K562 (cell line): ENCODE results near the gene RBMS3. TPM values are rescaled to one million over a fixed set of nuclear protein-coding genes. Genes with fewer than 3 reads are reported as not detected.

ENCODE experiments used
- ATAC-seq: fragments of 200-7000 bp; cut with Tn5 transposase; 3 replicates; pipeline ENCODE4 v1.9.1; 2020; ENCODE audit warnings: moderate library complexity
- BruUV-seq: library from RNA; stranded (reverse); fragments of 400-500 nt; replicated peaks from 2 replicates; lab custom pipeline; 2021; lab: Mats Ljungman, UMichigan
- CTCF ChIA-PET: fragments of 300-600 bp; formaldehyde crosslinking; extraction: SDS; loops from one replicate; lab custom pipeline; 2021; ENCODE audit warnings: low intra/inter-chr PET ratio; lab: Yijun Ruan, JAX
- POLR2A ChIA-PET: fragments of 300-600, 350-650 bp; sonication (Branson Sonifier 250); formaldehyde crosslinking; extraction: SDS; loops from one replicate; lab custom pipeline; 2021; ENCODE audit warnings: antibody characterized with exemption, inconsistent platforms; lab: Yijun Ruan, JAX
- DNase-seq, 4 experiments: peaks; one replicate each; pipeline versions ENCODE4 v3.0.0 to v3.0.0-alpha.2; 2011 to 2018; ENCODE audit warnings: low spot score in 3 of 4, mixed read lengths in 3 of 4; ENCODE audit errors: extremely low read depth in 1 of 4
- FAIRE-seq: peaks from 2 replicates; lab custom pipeline; 2011; peaks lifted over from hg19 to GRCh38; lab: Jason Lieb, UNC
- H2AFZ ChIP-seq: 2 replicates; pipeline ENCODE4 v1.6.0; 2011; ENCODE audit warnings: low read depth, low read length, control low read depth, inconsistent platforms
- H3K27ac ChIP-seq: fragments of 200-600 bp; 3 replicates; pipeline ENCODE4 v1.8.0; 2011; ENCODE audit warnings: low read depth, mild to moderate bottlenecking, control low read depth, inconsistent platforms, low read length, moderate library complexity, mixed read lengths; ENCODE audit errors: extremely low read depth
- H3K27me3 ChIP-seq, 2 experiments: fragments of 300-600 bp in 1 of 2; 2 replicates in 1 of 2; 3 replicates in 1 of 2; pipeline versions ENCODE4 v1.6.0 to v1.8.0; 2011; ENCODE audit warnings: inconsistent platforms in 2 of 2, low read length in 2 of 2, mild to moderate bottlenecking in 1 of 2, mixed read lengths in 1 of 2, moderate library complexity in 1 of 2; ENCODE audit not compliant: control insufficient read depth in 2 of 2, insufficient read depth in 2 of 2
- H3K36me3 ChIP-seq: fragments of 300-600 bp; 3 replicates; pipeline ENCODE4 v1.8.0; 2011; ENCODE audit warnings: mild to moderate bottlenecking, low read length, inconsistent platforms; ENCODE audit not compliant: control insufficient read depth, insufficient read depth
- H3K4me1 ChIP-seq, 2 experiments: fragments of 200-600 bp in 1 of 2; replicated peaks in 1 of 2; 2 replicates in 1 of 2; 3 replicates in 1 of 2; pipeline versions ENCODE4 v1.5.1 to v1.8.0; 2011; ENCODE audit warnings: inconsistent platforms in 2 of 2, low read length in 2 of 2, mild to moderate bottlenecking in 1 of 2, mixed read lengths in 1 of 2, moderate library complexity in 1 of 2; ENCODE audit not compliant: control insufficient read depth in 2 of 2, insufficient read depth in 2 of 2
- H3K4me2 ChIP-seq: 2 replicates; pipeline ENCODE4 v1.6.1; 2011; ENCODE audit warnings: low read length, control low read depth, inconsistent platforms, mixed read lengths; ENCODE audit not compliant: insufficient read depth
- H3K4me3 ChIP-seq: fragments of 200-600 bp; sonication (generic), shearing (Covaris generic); 2 replicates; pipeline ENCODE4 v1.5.1; 2016; ENCODE audit warnings: control low read depth, inconsistent platforms
- H3K79me2 ChIP-seq: fragments of 200-600 bp; 3 replicates; pipeline ENCODE4 v1.8.0; 2011; ENCODE audit warnings: low read length, inconsistent platforms; ENCODE audit not compliant: control insufficient read depth, insufficient read depth
- H3K9ac ChIP-seq, 2 experiments: 2 replicates each; pipeline versions ENCODE4 v1.6.0 to v1.6.1; 2011; ENCODE audit warnings: low read depth in 2 of 2, low read length in 2 of 2, control low read depth in 1 of 2, inconsistent platforms in 1 of 2, mild to moderate bottlenecking in 1 of 2, mixed read lengths in 1 of 2; ENCODE audit not compliant: insufficient read depth in 1 of 2
- H3K9me1 ChIP-seq: one replicate; pipeline ENCODE4 v1.6.0; 2011; ENCODE audit warnings: inconsistent platforms, mild to moderate bottlenecking, low read length, moderate library complexity; ENCODE audit not compliant: control insufficient read depth, insufficient read depth
- H3K9me3 ChIP-seq: replicated peaks from 2 replicates; pipeline ENCODE4 v1.5.1; 2011; ENCODE audit warnings: low read depth, low read length, inconsistent platforms; ENCODE audit not compliant: control insufficient read depth, insufficient read depth
- H4K20me1 ChIP-seq: replicated peaks from 2 replicates; pipeline ENCODE4 v1.6.1; 2011; ENCODE audit warnings: low read length, inconsistent platforms, mixed read lengths; ENCODE audit not compliant: control insufficient read depth, insufficient read depth
- BMI1 ChIP-seq: fragments of 150-350 bp; IDR thresholded peaks from 2 replicates; pipeline ENCODE4 v1.6.1; 2014; ENCODE audit warnings: low read length
- CSDE1 ChIP-seq, 2 experiments: fragments of 450-650 bp; IDR thresholded peaks; 2 replicates each; pipeline ENCODE4 v1.6.1; 2016; ENCODE audit warnings: mild to moderate bottlenecking in 1 of 2
- DPF2 ChIP-seq: fragments of 450-650 bp; IDR thresholded peaks from 2 replicates; pipeline ENCODE4 v1.6.1; 2016
- ELF4 ChIP-seq: fragments of 450-650 bp; formaldehyde crosslinking; IDR thresholded peaks from 2 replicates; pipeline ENCODE4 v1.4.0; 2022; ENCODE audit warnings: missing genetic modification characterization
- HBP1 ChIP-seq: fragments of 450-650 bp; formaldehyde crosslinking; IDR thresholded peaks from 2 replicates; pipeline ENCODE4 v1.4.0; 2022; ENCODE audit warnings: missing genetic modification characterization
- KDM2B ChIP-seq: fragments of 250-450 bp; sonication (Bioruptor Pico); IDR thresholded peaks from 2 replicates; pipeline ENCODE4 v1.8.0; 2021; ENCODE audit warnings: mild to moderate bottlenecking, moderate library complexity
- MLLT1 ChIP-seq, 2 experiments: fragments of 450-650 bp; IDR thresholded peaks; 2 replicates each; pipeline ENCODE4 v1.6.1; 2016
- PPARD ChIP-seq: fragments of 250-450 bp; sonication (Bioruptor Pico); IDR thresholded peaks from 2 replicates; pipeline ENCODE4 v1.8.0; 2022; ENCODE audit warnings: inconsistent platforms, mild to moderate bottlenecking, moderate library complexity
- RBM34 ChIP-seq: fragments of 200-400 bp; formaldehyde crosslinking; IDR thresholded peaks from 2 replicates; pipeline ENCODE4 v1.6.1; 2018; ENCODE audit warnings: low read length, borderline replicate concordance; ENCODE audit not compliant: insufficient read depth
- SMARCE1 ChIP-seq: fragments of 450-650 bp; IDR thresholded peaks from 2 replicates; pipeline ENCODE4 v1.7.1; 2016; ENCODE audit warnings: mild to moderate bottlenecking
- SRSF7 ChIP-seq: fragments of 200-400 bp; formaldehyde crosslinking; optimal IDR thresholded peaks from 2 replicates; pipeline ENCODE3; 2017; ENCODE audit warnings: mild to moderate bottlenecking, low read depth, low read length
- TBP ChIP-seq: optimal IDR thresholded peaks from 2 replicates; pipeline ENCODE3; 2011; ENCODE audit warnings: low read depth, low read length, improper control_type of control experiment
- TEAD1 ChIP-seq, 2 experiments: fragments of 450-650 bp in 1 of 2; sonication (generic) in 1 of 2; formaldehyde crosslinking; IDR thresholded peaks; 2 replicates each; pipeline versions ENCODE4 v1.4.0 to v1.8.0; 2020 to 2022; ENCODE audit warnings: mild to moderate bottlenecking in 2 of 2, missing genetic modification reagents in 1 of 2
- TGIF2 ChIP-seq: sonication (generic); formaldehyde crosslinking; IDR thresholded peaks from 2 replicates; pipeline ENCODE4 v1.8.1; 2022; ENCODE audit warnings: mild to moderate bottlenecking, missing genetic modification reagents, moderate library complexity
- XRCC4 ChIP-seq: IDR thresholded peaks from one replicate; pipeline ENCODE4 v1.6.1; 2011; ENCODE audit not compliant: insufficient read depth, insufficient read length; ENCODE audit errors: extremely low read depth
- ZNF121 ChIP-seq: sonication (generic); formaldehyde crosslinking; conservative IDR thresholded peaks from 2 replicates; pipeline ENCODE4 v1.8.0; 2022; ENCODE audit warnings: missing genetic modification reagents
- ZNF175 ChIP-seq: fragments of 200-800 bp; sonication (Bioruptor generic); IDR thresholded peaks from 2 replicates; pipeline ENCODE4 v1.6.1; 2016; ENCODE audit warnings: low read depth, mild to moderate bottlenecking, missing genetic modification characterization, missing compliant biosample characterization
- ZNF696 ChIP-seq: fragments of 250-450 bp; sonication (Bioruptor Pico); conservative IDR thresholded peaks from 2 replicates; pipeline ENCODE4 v1.4.0; 2020; ENCODE audit warnings: mild to moderate bottlenecking, moderate library complexity
- ZNF707 ChIP-seq: fragments of 250-450 bp; sonication (Bioruptor Pico); conservative IDR thresholded peaks from 2 replicates; pipeline ENCODE4 v1.8.0; 2022; ENCODE audit warnings: inconsistent platforms, mild to moderate bottlenecking, moderate library complexity
- ZNF75A ChIP-seq: fragments of 450-650 bp; formaldehyde crosslinking; IDR thresholded peaks from 2 replicates; pipeline ENCODE4 v1.4.0; 2020; ENCODE audit warnings: mild to moderate bottlenecking
- ZNF778 ChIP-seq: fragments of 450-650 bp; formaldehyde crosslinking; IDR thresholded peaks from 2 replicates; pipeline ENCODE4 v1.4.0; 2020; ENCODE audit warnings: mild to moderate bottlenecking, moderate library complexity
- ZNF780A ChIP-seq: fragments of 250-450 bp; sonication (Bioruptor Pico); IDR thresholded peaks from 2 replicates; pipeline ENCODE4 v1.5.0; 2021; ENCODE audit warnings: mild to moderate bottlenecking
- WGBS: fragments of 100-300 bp; shearing (Covaris generic); methylation state at CpG from one replicate; pipeline ENCODE4 v1.1.6; 2016; ENCODE audit warnings: low coverage, mixed read lengths; ENCODE audit not compliant: insufficient coverage; ENCODE audit errors: missing lambda C conversion rate; 5-methylcytosine and 5-hydroxymethylcytosine counted together
- in situ Hi-C: fragments of 300-500 bp; cut with MboI; formaldehyde crosslinking; loops from 4 replicates; pipeline ENCODE4 v1.15.0; 2018; ENCODE audit warnings: inconsistent platforms, mixed read lengths
- intact Hi-C: fragments of 100-400 bp; cut with micrococcal nuclease; formaldehyde crosslinking; loops from 2 replicates; pipeline ENCODE4 v1.14.2; 2022
- polyA plus RNA-seq, 8 experiments: library from polyadenylated mRNA; depleted of rRNA in 4 of 8; stranded (reverse) in 5 of 8; unstranded in 3 of 8; fragments of >200 nt; fragmentation: Nextera tagmentation in 2 of 8; fragmentation: Illumina TruSeq in 1 of 8; extraction: Ambion mirVana in 2 of 8; extraction: Trizol in 1 of 8; gene quantifications; 2 replicates each; pipeline versions ENCODE4 v1.2.1 to v1.2.3, GENCODE V29; 2011 to 2014; ENCODE audit warnings: inconsistent platforms in 1 of 8, missing spikeins in 1 of 8
- total RNA-seq, 7 experiments: library from RNA; depleted of rRNA in 6 of 7; stranded (reverse); fragments of >200 nt in 6 of 7; fragmentation: Illumina TruSeq in 2 of 7; extraction: Trizol in 2 of 7; gene quantifications; 2 replicates each; pipeline versions ENCODE4 v1.2.1 to v1.2.3, GENCODE V29; 2011 to 2021; ENCODE audit warnings: low replicate concordance in 1 of 7

The RBMS3 gene
- total and polyA plus RNA-seq, 9 of the 15 experiments (the other 6 are each of a cell fraction or from before 2014, with no cell fraction given): 0.20 TPM; not detected in 8

GRCh38 chr3:29755416-29755815 is 474.5 kb downstream of the RBMS3 start (continued):
- TF ChIP-seq MLLT1 (IDR thresholded peaks at IDR 0.05): no peak
- no peak for TF ChIP-seq XRCC4
- no peak for TF ChIP-seq ZNF175 (CRISPR knock-in tag)

- Histone ChIP-seq H3K9me1 (no peaks in the 10 kb centered on the region), H3K27ac (no peak overlapping the region), H4K20me1 (no peaks in the 10 kb centered on the region), H3K27me3 (no peaks in the 10 kb centered on the region), H2AFZ (no peak overlapping the region), H3K4me1 (no peaks in the 10 kb centered on the region), H3K79me2 (no peaks in the 10 kb centered on the region), H3K4me2 (no peak overlapping the region), H3K4me3 (no peak overlapping the region), H3K9ac (no peak overlapping the region), H3K36me3 (no peaks in the 10 kb centered on the region), H3K9me3 (no peaks in the 10 kb centered on the region; the same call in 1 of the 2 replicates)
- intact Hi-C loops (no loop called here), in situ Hi-C loops (no loop called here)
- CTCF ChIA-PET: no interaction called here
- BruUV-seq: no TSS peak
- POLR2A ChIA-PET: no interaction called here
- no peak for FAIRE-seq
- no peak for ATAC-seq
- TF ChIP-seq BMI1 (no peak), HBP1 (CRISPR knock-in tag) (no peak), TBP (no peak), ZNF75A (no peak), KDM2B (CRISPR knock-in tag) (no peak), DPF2 (no peak), ZNF121 (no peak), SRSF7 (no peak), RBM34 (no peak), TEAD1 (CRISPR knock-in tag; IDR thresholded peaks at IDR 0.05) (no peak), PPARD (CRISPR knock-in tag) (no peak), CSDE1 (IDR thresholded peaks at IDR 0.05) (no peak), SMARCE1 (no peak), ELF4 (CRISPR knock-in tag) (no peak), TGIF2 (CRISPR knock-in tag) (no peak), ZNF707 (CRISPR knock-in tag) (no peak), ZNF778 (CRISPR knock-in tag) (no peak), ZNF696 (CRISPR knock-in tag) (no peak), ZNF780A (no peak)
- 0% methylated on average over 1 of the region's 1 CpG for WGBS
- no peak for DNase-seq
Observed at GRCh38 chr3:29757054-29757777, 476.3 kb downstream of the RBMS3 start.
